Stromal cell of bone marrow (primary cell): ENCODE measurements around the gene SEMA6D.

ENCODE experiments used
- DNase-seq: peaks from one replicate; pipeline ENCODE4 v3.0.0-alpha.2; 2012; ENCODE audit warnings: low read depth

Gene SEMA6D

DNA sequence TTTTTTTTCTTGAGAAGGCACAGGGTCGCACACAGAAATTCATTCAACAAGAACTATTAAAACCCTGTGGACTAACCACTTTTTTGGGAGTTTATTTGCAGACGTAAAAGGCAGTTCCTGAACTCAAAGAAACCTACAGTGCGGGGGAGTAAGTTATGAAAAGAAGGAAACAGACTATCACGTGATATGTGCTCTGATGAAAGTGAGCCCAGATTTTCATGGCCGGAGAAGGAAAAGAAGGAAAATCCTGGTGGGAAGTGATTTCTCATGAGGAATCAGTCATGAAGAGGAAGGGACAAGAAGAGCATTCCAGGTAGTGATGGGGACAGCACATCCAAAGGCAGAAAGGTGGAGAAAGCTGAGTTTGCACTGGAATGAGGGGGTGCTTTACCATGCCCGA is 26.1 kb downstream of the SEMA6D start:
- no peak for DNase-seq

DNA sequence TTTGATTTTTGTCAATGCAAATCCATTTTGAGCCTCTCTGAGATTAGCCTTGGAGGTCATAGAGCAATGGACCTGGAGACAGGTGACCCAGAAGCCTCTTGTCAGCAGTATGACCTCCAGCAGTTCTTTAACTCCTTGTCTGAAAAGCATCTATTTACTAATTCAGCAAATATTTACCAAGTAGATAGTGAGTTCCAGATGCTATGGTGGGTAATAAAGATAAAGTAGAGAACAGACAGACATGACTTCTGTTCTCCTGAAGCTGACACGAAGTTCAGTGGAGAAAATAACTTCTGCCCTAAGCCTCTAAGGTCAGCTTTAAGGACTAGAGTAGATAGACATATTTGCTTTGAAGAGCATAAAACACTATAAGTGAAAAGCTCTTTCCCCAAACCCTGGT is 26.6 kb downstream of the SEMA6D start:
- DNase-seq: no peak

DNA sequence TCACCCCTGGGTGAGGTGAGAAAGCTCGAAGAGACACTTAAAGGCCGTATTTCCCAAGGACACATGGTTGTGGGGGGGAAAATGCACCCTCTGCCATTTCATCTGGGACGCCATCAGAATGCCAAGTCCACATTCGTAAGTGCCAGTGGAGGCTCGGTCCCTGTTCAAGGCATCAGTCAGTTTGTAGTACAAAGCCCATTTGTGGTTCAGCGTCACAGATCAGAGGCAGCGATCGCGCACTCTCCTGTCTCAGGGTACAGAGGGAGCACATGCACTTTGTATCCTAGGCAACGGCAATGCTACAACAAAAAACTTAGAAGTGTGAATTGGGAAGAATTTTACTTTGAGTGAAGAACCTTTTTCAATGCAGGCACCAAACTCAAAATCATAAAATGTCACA is 27.2 kb downstream of the SEMA6D start:
- no peak for DNase-seq

DNA sequence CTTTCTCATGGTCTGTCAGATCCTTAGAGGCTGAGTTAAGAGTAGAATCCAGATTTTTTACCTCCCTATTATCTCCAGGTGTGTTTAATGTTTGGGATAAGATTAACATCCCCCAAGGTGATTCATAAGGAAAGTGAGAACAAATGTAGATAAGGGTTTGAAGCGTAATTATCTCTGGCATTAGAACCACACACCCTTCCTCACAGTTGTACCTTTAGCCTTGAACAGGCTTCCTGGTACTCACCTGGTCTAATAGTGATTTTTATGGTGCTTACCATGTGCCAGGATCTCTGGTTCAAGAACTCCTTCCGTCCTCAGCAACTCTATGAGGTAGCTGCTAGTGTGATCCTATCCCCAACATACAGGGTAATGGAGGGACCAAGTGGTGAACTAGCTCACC is 27.7 kb downstream of the SEMA6D start:
- no peak for DNase-seq

DNA sequence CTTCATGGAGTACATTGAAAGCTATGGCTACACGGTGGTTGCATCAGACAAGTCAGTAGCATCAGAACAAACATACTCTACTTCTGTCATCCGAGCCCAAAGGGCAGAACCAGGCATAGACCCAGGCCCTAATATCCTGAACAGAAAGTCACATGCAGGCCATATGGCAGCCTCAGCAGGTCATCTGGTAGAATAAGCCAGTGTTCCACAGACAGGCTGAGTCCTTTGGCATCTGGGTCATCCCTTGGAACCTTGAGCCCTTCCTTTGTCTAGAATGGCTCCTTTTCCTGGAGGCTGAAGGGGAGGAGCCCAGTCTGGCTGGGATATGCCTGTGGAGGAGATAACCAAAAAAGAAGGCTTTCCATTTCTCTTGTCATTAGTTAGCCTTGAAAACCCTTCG is 29.2 kb downstream of the SEMA6D start:
- DNase-seq: no peak

DNA sequence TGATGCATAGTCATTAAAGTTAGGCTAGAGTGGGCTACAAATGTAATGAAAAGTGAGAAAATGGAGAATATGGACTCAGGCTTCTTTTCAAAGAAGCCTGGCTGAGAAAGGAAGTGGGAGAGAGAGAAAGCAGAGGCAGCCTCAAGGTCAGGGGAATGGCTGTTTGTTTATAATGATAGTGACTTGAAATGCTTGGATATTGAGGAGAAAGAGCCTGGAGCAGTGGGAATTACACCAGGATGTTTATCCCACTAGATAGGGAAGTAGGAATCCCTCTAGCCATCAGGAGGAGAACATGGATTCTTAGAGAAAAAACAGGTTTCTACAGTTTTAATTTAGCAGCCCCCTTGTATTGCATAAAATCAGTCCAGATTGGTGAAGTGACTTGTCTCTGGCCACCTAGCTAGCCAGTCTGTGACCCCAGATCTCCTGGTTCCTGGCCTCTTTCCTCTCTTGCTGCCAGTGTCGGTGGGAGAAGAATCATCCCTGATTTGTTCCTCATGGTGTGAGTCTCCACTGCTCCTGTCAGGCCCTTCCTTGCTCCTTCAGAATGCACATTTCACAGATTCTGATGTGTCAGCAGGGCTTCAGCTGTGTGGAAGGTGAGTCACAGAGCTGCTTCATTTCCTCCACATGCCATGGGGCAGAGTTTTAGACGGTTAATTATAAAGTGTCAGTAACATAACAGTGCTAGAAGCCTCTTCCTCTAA is 32.9 kb downstream of the SEMA6D start:
- DNase-seq: peak; percentile 70

DNA sequence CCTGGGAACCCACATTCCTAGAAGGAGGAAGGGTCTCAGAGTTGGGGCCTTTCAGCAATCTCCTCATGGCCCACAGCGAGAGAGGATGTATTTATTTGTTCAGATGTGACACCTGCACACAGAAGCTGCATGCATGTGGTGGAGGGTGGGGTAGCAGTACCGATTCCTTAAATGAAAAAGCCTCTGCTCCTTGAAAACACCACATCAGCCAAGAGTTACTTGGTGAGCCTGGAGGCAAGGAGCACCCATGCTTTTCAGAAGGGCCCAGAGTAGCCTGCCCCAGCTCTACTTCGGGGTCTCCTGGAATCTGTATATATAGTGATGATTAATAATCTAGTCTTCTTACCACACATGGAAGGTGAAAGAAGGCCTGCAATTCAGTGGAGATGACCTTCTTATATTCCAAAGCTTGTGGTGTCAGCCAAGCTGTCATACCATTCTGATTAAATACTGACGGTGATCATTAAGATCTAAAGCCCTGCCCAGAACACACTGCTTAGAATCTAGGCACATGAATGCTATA is 33.5 kb downstream of the SEMA6D start:
- DNase-seq: no peak

DNA sequence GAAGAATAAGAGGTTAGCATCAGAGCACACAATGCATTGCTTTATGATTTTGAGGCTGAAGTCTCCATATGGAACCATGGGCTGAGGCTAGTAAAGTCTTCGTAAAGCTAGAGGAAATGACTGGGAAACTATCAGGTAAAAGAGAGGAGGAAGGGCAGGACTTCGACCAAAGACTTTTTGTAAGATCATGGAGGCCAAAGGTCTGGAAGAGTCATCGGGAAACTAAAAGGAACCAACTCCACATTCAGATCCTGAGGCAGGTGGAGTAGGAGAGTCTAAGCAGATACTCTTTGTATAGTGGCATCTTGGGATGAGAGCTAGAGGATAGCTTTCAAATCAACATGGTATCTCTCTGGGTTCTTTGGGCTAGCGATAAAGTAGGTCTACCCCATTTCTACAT is 36.3 kb downstream of the SEMA6D start:
- no peak for DNase-seq

DNA sequence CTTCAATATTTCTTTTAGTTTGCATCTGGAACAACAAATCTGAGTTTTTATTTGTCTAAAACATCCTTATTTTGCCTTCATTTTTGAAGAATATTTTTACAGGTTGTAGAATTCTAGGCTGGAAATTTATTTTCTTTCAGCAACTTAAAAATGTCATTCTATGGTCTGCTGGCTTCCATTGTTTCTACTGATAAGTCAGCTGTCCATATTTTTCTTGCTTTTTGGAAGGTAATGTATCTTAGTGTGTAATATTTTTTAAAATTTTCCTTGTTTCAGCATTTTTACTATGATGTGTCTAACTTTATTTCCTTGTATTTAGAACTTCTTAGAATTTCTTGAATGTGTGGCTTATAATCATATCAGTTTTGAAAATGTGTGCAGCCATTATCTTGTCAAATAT is 37.0 kb downstream of the SEMA6D start:
- DNase-seq: no peak

DNA sequence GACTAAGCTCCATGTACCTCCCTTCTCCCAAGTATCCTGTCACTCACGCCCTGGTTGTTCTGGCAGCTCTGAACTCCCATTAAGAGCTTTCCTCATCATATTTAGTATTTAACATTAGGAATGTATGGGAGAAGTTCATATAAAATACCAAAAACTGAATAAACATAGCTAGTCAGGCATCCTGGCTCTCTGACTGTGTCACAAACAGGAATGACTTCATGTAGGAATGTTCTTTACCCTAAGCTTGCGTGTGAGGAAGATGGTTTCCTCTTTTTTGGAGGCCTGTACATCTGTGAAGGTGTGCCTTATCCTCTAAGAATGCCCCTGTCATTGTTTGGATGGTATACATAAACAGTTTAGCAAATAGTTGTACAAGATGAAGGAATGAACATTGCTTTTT is 38.6 kb downstream of the SEMA6D start:
- no peak for DNase-seq

DNA sequence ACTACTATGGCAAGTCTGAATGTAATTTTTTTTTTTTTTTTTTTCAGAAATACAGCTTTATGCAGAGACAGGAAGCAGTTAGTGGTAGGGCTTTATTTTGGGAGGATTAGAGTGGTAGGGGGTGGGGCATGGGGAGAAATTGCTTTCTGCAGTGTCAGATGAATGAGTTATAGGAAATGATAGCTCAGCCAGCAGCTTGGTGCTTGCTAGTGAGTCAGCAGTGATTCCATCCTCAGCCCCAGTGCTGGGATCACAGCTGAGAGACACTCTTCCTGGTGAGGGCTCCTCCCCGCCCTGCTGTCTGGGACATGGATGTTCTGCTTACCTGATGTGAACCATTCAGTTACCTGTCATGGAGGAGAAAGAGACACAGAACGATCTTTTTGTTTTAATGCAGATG is 39.6 kb downstream of the SEMA6D start:
- peak; percentile 85 for DNase-seq

DNA sequence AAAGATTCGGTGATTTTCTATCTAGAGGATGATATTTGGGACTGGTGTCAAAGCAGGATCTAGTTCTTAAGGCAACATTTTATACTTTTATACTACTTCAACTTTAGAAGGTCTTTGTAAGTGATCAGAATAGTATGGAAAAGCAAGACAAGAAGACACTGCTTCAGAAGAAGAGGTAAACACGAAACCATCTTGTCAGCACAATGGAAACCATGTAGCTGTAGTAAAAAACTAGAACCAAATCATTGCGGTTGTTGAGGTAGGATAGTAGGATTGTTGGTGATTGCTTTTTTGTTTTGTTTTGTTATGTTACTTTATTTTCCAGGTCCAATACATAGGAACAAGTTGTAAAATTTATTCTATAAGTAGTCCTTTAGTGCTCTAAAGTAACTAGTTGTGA is 40.0 kb downstream of the SEMA6D start:
- no peak for DNase-seq

DNA sequence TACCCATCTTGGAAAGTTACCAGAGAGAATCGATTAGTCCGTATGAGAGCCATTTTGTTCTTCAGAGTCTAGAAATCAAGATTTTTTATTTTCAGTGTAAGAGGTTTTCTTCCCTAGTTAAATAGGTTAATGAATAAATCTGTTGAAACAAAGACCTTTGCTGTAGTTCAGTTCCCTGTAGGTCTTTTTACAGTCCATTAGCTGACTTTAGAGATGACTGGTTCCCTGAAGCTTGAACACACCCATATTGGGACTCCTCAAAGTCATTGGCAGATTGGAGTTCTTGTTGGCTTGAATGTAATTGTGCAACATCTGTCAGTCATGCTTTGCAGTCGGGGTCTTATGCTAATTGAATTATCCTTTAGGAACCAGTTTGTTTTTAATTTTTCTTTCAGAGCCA is 45.3 kb downstream of the SEMA6D start:
- no peak for DNase-seq

DNA sequence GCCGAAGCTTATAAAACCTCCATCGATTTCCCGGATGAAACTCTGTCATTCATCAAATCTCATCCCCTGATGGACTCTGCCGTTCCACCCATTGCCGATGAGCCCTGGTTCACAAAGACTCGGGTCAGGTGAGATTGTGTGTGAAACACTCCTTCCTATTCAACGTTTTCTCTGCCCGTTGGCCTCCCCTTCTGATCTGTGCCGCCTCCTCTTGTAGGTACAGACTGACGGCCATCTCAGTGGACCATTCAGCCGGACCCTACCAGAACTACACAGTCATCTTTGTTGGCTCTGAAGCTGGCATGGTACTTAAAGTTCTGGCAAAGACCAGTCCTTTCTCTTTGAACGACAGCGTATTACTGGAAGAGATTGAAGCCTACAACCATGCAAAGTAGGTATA is 47.4 kb downstream of the SEMA6D start:
- no peak for DNase-seq

DNA sequence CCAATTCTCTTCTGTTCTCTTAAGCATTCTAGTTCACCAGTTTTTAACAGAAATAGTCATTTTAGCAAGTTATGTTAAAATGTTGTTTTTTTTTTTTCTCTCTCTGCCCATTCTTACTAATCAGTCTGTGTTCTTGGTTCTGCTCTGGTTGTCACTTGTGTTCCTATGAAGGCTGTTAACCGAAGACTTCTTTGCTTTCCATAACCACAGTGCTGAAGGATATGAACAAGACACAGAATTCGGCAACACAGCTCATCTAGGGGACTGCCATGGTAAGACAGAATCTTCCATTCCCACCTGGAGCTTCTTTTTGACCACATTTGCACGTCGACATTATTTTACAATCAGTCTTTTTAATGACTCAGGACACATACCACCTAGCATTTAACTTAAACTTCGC is 49.1 kb downstream of the SEMA6D start:
- no peak for DNase-seq

DNA sequence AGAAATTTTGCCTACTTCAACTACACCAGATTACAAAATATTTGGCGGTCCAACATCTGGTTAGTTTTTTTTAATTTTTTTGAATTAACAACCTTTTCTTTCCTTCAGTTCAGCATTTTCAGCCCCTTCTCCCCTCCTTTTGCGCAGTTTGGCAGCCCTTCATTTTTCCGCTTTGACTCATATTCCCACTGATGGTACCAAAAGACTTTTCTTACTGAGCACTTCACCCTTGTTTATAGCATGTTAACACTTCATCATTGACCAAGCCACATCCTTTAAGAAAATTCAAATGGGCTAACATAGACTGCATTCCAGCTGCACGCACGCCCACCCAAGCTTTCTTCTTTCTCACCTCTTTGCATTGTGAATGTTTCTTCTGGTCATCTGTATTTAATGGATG is 49.7 kb downstream of the SEMA6D start:
- DNase-seq: no peak

DNA sequence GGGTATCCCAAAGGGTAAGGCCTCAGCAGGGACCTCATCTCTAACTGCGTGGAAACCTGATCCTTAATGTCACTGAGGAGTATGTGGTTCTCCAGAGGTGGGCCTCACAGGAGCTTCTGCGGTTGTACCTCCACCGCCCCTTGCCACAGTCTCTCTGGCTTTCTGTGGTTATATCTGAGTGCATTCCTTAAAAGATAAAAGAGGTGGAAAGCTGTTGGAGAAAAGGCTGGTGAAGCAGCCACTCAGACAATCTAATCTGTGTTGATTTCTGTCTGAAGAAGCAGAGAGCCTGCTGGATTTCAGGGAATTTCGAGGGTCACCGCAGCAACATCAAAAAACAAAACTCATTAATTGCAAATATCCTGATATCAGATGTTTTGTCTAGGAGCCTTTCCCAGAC is 51.4 kb downstream of the SEMA6D start:
- no peak for DNase-seq

DNA sequence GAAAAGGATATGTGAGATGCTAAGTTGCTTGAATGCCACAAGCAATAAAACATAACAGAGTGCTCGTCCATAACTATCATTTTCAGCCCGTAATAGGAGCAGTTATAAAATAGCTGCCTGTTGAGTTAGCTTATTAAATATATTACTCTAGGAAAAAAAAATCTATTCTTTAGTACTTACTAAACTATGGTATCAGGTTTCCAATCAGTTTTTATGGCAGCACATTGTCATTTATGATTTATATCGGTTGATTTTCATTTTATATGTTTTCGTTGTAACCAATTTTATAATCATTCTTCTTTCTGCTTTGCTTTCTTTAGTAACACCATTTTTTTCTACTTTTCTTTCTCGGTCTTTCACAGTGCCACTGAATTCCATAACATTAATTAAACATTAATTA is 51.9 kb downstream of the SEMA6D start:
- no peak for DNase-seq

DNA sequence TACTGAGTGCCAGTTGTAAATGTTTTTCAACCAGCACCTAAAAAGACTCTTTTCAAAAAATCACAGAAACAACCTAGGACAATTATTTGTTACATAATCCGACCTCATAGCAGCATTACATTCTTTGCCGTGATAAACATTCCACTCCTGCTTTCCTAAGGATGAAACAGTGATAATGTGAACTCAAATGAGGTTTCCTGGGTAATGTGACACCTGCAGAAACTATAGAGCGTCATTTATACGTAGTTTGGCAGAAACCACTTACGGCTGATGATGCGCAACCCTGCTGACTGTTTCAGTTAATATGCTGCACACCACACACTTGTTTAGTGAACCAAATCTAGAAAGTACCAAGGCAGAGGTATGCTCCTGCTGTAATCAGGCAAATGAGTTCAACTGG is 55.8 kb downstream of the SEMA6D start:
- no peak for DNase-seq

DNA sequence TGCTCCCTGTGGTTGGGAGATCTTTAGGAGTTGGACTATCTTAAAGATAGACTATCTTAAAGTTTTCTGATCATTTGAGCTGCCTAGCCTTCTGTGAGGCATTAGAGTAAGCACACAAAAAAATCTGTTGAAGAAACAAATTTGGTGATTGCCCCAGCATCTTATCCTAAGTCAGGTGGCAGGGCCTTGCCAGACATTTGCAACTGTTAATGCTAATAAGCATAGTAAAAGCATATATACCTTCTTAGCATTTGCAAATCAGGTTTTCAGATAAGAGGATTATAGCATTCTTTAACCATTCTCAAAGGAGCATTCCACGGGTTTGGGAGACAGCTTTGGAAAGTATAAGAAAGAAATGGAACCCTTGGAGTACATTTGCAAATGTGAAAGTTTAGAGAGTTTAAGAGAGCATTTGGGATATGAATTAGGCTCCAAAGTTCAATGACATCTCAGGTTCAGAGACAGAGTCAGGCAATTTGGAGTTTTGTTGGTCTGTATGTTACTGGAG is 61.0 kb downstream of the SEMA6D start:
- DNase-seq: no peak

DNA sequence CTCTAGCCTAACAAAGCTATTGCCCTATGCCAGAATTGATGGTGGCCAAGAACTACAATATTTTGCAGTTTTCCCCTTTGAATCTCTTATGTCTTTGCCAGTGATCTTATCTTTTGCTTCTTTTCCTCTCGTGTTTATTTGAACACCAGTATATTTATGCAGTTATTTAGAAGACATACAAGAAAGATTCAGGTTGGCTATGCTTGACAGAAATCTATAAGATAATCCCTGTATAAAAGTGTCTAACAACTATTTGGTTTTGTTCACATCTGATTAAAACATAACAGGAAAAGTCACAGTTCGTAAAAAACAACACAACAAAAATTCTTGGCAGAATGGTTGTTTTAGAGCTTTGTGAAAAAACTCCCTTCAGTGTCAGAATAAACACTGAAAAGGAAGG is 63.7 kb downstream of the SEMA6D start:
- no peak for DNase-seq

DNA sequence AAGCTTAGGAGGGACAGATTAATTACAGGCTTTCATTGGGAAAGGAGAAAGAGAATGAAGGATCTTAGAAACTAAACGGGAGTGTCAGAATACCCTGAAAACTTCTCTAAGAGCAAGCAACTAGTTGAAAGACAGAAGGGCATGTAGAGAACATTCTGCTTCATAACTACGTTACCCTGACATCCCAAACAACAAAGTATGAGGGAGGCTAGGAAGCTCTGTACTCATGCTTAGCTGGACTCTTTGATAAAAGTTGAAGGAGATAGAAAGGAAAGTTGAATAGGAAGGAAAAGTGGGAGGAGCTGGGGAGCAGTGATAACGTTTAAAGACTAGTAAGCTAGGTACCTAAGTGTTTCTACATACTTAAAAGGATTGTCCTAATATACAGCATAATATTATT is 64.2 kb downstream of the SEMA6D start:
- DNase-seq: no peak

DNA sequence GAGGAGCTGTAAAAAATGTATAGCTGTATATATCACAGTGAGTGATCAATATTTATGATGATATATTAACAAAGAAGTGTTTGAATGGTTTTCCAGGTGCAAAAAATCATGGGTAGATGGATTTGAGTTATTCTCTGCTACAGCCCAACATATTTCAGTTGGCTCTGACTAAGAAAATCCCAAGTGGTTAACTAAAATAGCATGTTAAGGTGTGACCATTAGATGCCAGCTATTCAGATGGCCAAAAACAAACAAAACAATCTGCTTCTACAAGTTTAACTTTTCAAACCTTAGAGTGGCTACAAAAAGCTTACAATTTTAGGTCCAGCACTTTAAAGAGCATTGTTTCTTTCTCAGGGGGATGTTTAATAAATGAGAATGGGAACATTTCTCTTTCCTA is 67.5 kb downstream of the SEMA6D start:
- no peak for DNase-seq

DNA sequence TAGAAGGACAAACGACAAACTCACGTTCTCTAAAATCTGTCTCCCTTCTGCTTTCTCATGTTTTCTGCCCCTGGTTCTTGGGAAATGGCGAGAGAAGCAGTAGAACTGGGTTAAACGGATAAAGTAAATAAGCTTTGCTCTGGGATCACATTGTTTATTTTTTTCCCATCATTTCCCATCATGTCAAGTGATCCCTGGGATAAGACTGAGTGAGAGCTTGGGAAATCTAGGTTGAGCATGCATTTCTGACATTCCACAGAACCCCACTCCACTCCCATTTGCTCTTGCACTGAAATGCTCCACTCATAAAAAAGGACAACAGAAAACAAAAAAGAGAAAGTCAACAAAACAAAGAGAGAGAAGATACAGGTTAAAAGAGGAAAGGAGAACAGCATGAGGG is 69.1 kb downstream of the SEMA6D start:
- no peak for DNase-seq
